BE2C (cell line): ENCODE results near the gene SMCO2.
A peak's percentile ranks its signal among the peaks of the same experiment; 100 is the strongest.

Experiments
- DNase-seq: peaks from one replicate; pipeline ENCODE4 v3.0.0-alpha.2; 2020
- H3K27me3 ChIP-seq: fragments of 250-450 bp; sonication (Bioruptor Pico); 2 replicates; pipeline ENCODE4 v1.5.1; 2020; ENCODE audit warnings: mild to moderate bottlenecking
- H3K36me3 ChIP-seq: fragments of 250-450 bp; sonication (Bioruptor Pico); 2 replicates; pipeline ENCODE4 v1.5.1; 2020; ENCODE audit warnings: mild to moderate bottlenecking
- H3K4me1 ChIP-seq: fragments of 250-450 bp; sonication (Bioruptor Pico); 2 replicates; pipeline ENCODE4 v1.5.1; 2020
- H3K4me3 ChIP-seq: 2 replicates; pipeline ENCODE4 v1.5.1; 2011; ENCODE audit warnings: low read depth, low read length
- H3K9me3 ChIP-seq: fragments of 250-450 bp; sonication (Bioruptor Pico); 2 replicates; pipeline ENCODE4 v1.5.1; 2020
- CTCF ChIP-seq: IDR thresholded peaks from 2 replicates; pipeline ENCODE4 v1.5.1; 2012; ENCODE audit warnings: mild to moderate bottlenecking, low read depth, low read length

The SMCO2 gene

GRCh38 chr12:27431185-27431584 is 15.4 kb upstream of the SMCO2 start:
- no peak overlapping the region for H3K4me3 ChIP-seq
- H3K27me3 ChIP-seq: no peaks in the 10 kb centered on the region
- no peaks in the 10 kb centered on the region for H3K36me3 ChIP-seq
- no peak for TF ChIP-seq CTCF
- no peaks in the 10 kb centered on the region for H3K4me1 ChIP-seq
- DNase-seq: no peak
- no peaks in the 10 kb centered on the region for H3K9me3 ChIP-seq

GRCh38 chr12:27434673-27435565 is 11.6 kb upstream of the SMCO2 start:
- DNase-seq: peak; percentile 13
- Histone ChIP-seq H3K36me3 (no peaks in the 10 kb centered on the region), H3K4me3 (no peak overlapping the region), H3K27me3 (peaks cover 5% of the 10 kb centered on the region; the same call in 1 of the 2 replicates), H3K9me3 (no peaks in the 10 kb centered on the region), H3K4me1 (no peaks in the 10 kb centered on the region)
- peak; percentile 63 for TF ChIP-seq CTCF

- Histone ChIP-seq H3K4me1 (no peaks in the 10 kb centered on the region), H3K9me3 (no peaks in the 10 kb centered on the region), H3K36me3 (no peaks in the 10 kb centered on the region), H3K27me3 (peaks cover 5% of the 10 kb centered on the region; the same call in 1 of the 2 replicates), H3K4me3 (no peak overlapping the region)
- DNase-seq: no peak
- TF ChIP-seq CTCF: no peak
These were observed 10.5 kb upstream of the SMCO2 start for GRCh38 chr12:27436029-27436428.

DNA sequence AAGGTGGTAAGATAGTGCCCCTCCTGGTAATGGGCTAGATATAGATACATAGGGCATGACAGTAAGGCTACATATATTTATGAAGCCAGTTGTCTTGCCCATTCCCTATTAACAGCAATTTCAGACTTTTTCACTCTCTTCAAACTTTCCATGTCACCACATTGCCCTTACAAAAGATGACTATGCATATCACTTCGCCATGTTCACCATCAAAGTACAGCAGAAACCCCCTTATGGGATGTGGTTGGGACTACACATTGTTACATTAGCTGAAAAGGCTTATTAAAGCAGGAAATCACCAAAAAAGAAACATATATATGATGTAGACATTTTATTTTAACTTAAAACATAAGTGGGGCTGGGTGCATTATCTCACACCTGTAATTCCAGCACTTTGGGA is 9.8 kb upstream of the SMCO2 start:
- no peak for TF ChIP-seq CTCF
- no peaks in the 10 kb centered on the region for H3K9me3 ChIP-seq
- no peak overlapping the region for H3K4me3 ChIP-seq
- peaks cover 5% of the 10 kb centered on the region; the same call in 1 of the 2 replicates for H3K27me3 ChIP-seq
- H3K36me3 ChIP-seq: no peaks in the 10 kb centered on the region
- no peaks in the 10 kb centered on the region for H3K4me1 ChIP-seq
- no peak for DNase-seq

DNA sequence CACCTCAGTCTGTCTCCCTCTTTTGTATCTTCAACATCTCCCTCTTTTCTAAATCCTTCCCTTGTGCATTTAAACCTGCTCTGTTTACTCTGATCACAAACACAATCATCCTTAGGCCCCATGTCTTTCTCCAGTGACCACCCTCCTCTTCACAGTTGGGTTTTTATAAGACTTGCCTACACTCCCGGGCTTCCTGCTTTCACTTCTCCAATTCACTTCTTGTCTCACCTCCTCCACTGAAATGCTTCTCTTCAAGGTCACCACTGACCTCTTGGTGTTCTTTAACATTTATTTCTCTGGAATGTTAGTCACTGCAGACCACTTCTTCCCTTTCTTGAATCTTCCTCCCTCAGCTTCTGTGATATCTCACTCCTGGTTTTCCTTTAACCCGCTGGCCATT is 8.7 kb upstream of the SMCO2 start:
- no peak for DNase-seq
- H3K9me3 ChIP-seq: no peaks in the 10 kb centered on the region
- no peaks in the 10 kb centered on the region for H3K4me1 ChIP-seq
- H3K4me3 ChIP-seq: no peak overlapping the region
- peaks cover 5% of the 10 kb centered on the region; the same call in 1 of the 2 replicates for H3K27me3 ChIP-seq
- no peaks in the 10 kb centered on the region for H3K36me3 ChIP-seq
- no peak for TF ChIP-seq CTCF

DNA sequence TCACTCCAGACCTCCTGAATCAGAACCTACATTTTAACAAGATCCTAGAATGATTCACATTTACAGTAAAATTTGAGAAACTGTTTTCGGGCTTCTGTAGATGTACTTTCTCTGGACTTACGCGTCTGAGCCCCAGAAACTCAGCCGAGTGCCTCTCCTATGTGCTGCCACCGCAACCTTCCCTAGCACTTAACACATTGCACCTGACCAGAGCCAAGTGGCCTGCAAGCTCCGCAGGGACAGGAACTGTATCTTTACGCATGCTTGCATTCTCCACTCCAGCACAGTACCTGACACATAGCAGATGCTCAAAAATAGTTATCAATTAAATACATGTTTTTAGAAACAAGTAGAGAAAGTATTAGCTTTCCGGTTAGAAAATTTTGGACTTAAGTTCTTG is 1.2 kb downstream of the SMCO2 start:
- no peaks in the 10 kb centered on the region; the same call in 1 of the 2 replicates for H3K27me3 ChIP-seq
- H3K9me3 ChIP-seq: no peaks in the 10 kb centered on the region
- TF ChIP-seq CTCF: no peak
- no peak for DNase-seq
- no peaks in the 10 kb centered on the region for H3K4me1 ChIP-seq
- no peak overlapping the region for H3K4me3 ChIP-seq
- no peaks in the 10 kb centered on the region for H3K36me3 ChIP-seq
